Fibroblast of upper back skin (primary cell): Measurements from ENCODE around the gene ACRV1.
"Not testable (repeated sequence)": the region's sequence is repeated elsewhere in the genome, so short reads cannot be mapped to it uniquely, and the experiment has no call there.

ENCODE experiments used
- DNase-seq: peaks from one replicate; pipeline ENCODE4 v3.0.0-alpha.2; 2013

The ACRV1 gene

GRCh38 chr11:125680747-125681146 is at the start of gene ACRV1:
ACRV1 (minus strand) TSS chr11:125680847; CDS start chr11:125680780, 67 bp downstream.
- no peak for DNase-seq

GRCh38 chr11:125728969-125729368 is 48.3 kb upstream of the ACRV1 start:
- no peak for DNase-seq

GRCh38 chr11:125724125-125724524 is 43.5 kb upstream of the ACRV1 start:
- DNase-seq: no peak

- no peak for DNase-seq
Measured at GRCh38 chr11:125720781-125721180, 40.1 kb upstream of the ACRV1 start.

GRCh38 chr11:125704686-125705085 is 24.0 kb upstream of the ACRV1 start:
- not testable (repeated sequence) for DNase-seq

- no peak for DNase-seq
Measured at GRCh38 chr11:125701858-125702621, 21.4 kb upstream of the ACRV1 start.

- no peak for DNase-seq
Measured at GRCh38 chr11:125701018-125701610, 20.5 kb upstream of the ACRV1 start.

GRCh38 chr11:125694951-125695350 is 14.3 kb upstream of the ACRV1 start:
- DNase-seq: no peak

- no peak for DNase-seq
Measured at GRCh38 chr11:125692887-125693286, 12.2 kb upstream of the ACRV1 start.

GRCh38 chr11:125690006-125690405 is 9.4 kb upstream of the ACRV1 start:
- no peak for DNase-seq

- no peak for DNase-seq
Measured at GRCh38 chr11:125689274-125689859, 8.7 kb upstream of the ACRV1 start.

- no peak for DNase-seq
Measured at GRCh38 chr11:125688632-125689031, 8.0 kb upstream of the ACRV1 start.

- no peak for DNase-seq
Measured at GRCh38 chr11:125688066-125688465, 7.4 kb upstream of the ACRV1 start.

- no peak for DNase-seq
Measured at GRCh38 chr11:125685228-125685627, 4.6 kb upstream of the ACRV1 start.

GRCh38 chr11:125679837-125680236 is 810 bp downstream of the ACRV1 start:
- no peak for DNase-seq

GRCh38 chr11:125679397-125679796 is 1.2 kb downstream of the ACRV1 start:
- DNase-seq: no peak

GRCh38 chr11:125675196-125675595 is 5.5 kb downstream of the ACRV1 start:
- no peak for DNase-seq

GRCh38 chr11:125674210-125674609 is 6.4 kb downstream of the ACRV1 start:
- DNase-seq: no peak

GRCh38 chr11:125671561-125671960 is 9.1 kb downstream of the ACRV1 start:
- no peak for DNase-seq

GRCh38 chr11:125670172-125670571 is 10.5 kb downstream of the ACRV1 start:
- no peak for DNase-seq

GRCh38 chr11:125667151-125667550 is 13.5 kb downstream of the ACRV1 start:
- no peak for DNase-seq

- DNase-seq: no peak
Measured at GRCh38 chr11:125663910-125664309, 16.7 kb downstream of the ACRV1 start.

GRCh38 chr11:125662689-125663088 is 18.0 kb downstream of the ACRV1 start:
- no peak for DNase-seq

GRCh38 chr11:125649465-125650166 is 31.0 kb downstream of the ACRV1 start:
- DNase-seq: no peak
